ENCODE data around the gene SUMO3. TPM values are rescaled to one million over a fixed set of nuclear protein-coding genes. Genes with fewer than 3 reads are reported as not detected.

The SUMO3 gene
- total RNA-seq, 1 experiment from 2014 or later: 41.4 TPM

DNA sequence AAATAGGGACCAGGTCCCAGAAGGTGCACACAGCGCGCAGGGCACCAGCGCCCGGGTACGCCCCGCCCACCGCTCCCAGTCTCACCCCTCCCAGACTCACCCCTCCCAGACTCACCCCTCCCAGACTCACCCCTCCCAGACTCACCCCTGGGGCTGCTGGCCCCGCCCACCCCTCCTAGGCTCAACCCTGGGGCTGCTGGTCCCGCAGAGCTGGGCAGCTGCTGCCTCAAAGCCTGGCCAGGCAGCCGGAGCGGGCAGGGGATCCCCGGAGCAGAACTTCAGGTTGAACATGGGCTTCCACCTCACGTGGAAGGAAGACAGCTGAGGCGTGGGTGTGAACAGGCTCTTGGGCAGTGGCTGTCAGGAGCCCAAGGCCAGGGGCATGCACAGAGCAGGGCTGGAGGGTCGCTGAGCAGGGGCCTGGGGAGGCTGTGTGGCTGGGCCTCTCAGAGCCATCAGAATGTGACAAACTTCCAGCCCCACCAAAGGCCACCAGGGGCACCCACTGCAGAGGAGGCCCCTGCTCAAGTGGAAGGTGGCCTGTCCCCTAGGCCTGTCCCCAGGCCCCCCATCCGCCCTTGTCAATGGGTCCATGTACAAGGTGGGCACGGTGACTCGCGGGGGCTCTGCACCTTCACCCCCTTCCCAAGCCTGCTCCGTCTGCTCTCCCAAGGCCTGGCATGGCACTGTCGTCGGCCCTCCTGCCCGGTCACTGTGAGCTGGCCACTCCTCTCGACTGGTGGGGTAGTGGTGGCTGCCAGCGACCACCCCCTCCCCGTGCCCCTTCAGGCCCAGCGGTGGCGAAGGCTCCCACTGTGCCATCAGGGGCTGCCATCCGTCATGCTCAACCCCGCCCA is 20.4 kb upstream of the SUMO3 start:
- no TSS peak for BruUV-seq (replicated peaks)
- no peaks in the 10 kb centered on the region for H3K27me3 ChIP-seq (ENCODE audit: control insufficient read depth, insufficient read depth, low read length)
- H3K36me3 ChIP-seq (ENCODE audit: control insufficient read depth, insufficient read depth, low read length): no peaks in the 10 kb centered on the region
- ChIA-PET POLR2A (no interaction called here), CTCF (no interaction called here)
- H3K4me3 ChIP-seq (ENCODE audit: low read depth in 2 of 2, low read length in 2 of 2): no peak overlapping the region
- no peaks in the 10 kb centered on the region for H3K9me3 ChIP-seq (ENCODE audit: control insufficient read depth, insufficient read depth, low read depth, low read length)
- H3K4me1 ChIP-seq (ENCODE audit: control insufficient read depth, insufficient read depth, low read length): peaks cover 5% of the 10 kb centered on the region; the same call in 1 of the 2 replicates
- H3K27ac ChIP-seq (ENCODE audit: low read length): no peak overlapping the region
- ATAC-seq (peak; percentile 42; the same call in 1 of the 2 replicates), DNase-seq (ENCODE audit: low read depth, low spot score) (no peak)
- intact Hi-C loops (cut with micrococcal nuclease; ENCODE audit: unreplicated experiment): no loop called here
- in situ Hi-C loops (cut with HindIII; ENCODE audit: low pct_unique_long_range_greater_than_20kb, low sequenced_read_pairs): no loop called here
- TF ChIP-seq TCF7L2 (IDR thresholded peaks at IDR 0.05; ENCODE audit: low read depth, low read length): no peak
- TF ChIP-seq, protein P1, sequence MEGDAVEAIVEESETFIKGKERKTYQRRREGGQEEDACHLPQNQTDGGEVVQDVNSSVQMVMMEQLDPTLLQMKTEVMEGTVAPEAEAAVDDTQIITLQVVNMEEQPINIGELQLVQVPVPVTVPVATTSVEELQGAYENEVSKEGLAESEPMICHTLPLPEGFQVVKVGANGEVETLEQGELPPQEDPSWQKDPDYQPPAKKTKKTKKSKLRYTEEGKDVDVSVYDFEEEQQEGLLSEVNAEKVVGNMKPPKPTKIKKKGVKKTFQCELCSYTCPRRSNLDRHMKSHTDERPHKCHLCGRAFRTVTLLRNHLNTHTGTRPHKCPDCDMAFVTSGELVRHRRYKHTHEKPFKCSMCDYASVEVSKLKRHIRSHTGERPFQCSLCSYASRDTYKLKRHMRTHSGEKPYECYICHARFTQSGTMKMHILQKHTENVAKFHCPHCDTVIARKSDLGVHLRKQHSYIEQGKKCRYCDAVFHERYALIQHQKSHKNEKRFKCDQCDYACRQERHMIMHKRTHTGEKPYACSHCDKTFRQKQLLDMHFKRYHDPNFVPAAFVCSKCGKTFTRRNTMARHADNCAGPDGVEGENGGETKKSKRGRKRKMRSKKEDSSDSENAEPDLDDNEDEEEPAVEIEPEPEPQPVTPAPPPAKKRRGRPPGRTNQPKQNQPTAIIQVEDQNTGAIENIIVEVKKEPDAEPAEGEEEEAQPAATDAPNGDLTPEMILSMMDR (IDR thresholded peaks at IDR 0.05): no peak
- no peak for TF ChIP-seq POLR2AphosphoS5 (IDR thresholded peaks at IDR 0.05; ENCODE audit: low read depth, low read length)
- TF ChIP-seq, protein P2, sequence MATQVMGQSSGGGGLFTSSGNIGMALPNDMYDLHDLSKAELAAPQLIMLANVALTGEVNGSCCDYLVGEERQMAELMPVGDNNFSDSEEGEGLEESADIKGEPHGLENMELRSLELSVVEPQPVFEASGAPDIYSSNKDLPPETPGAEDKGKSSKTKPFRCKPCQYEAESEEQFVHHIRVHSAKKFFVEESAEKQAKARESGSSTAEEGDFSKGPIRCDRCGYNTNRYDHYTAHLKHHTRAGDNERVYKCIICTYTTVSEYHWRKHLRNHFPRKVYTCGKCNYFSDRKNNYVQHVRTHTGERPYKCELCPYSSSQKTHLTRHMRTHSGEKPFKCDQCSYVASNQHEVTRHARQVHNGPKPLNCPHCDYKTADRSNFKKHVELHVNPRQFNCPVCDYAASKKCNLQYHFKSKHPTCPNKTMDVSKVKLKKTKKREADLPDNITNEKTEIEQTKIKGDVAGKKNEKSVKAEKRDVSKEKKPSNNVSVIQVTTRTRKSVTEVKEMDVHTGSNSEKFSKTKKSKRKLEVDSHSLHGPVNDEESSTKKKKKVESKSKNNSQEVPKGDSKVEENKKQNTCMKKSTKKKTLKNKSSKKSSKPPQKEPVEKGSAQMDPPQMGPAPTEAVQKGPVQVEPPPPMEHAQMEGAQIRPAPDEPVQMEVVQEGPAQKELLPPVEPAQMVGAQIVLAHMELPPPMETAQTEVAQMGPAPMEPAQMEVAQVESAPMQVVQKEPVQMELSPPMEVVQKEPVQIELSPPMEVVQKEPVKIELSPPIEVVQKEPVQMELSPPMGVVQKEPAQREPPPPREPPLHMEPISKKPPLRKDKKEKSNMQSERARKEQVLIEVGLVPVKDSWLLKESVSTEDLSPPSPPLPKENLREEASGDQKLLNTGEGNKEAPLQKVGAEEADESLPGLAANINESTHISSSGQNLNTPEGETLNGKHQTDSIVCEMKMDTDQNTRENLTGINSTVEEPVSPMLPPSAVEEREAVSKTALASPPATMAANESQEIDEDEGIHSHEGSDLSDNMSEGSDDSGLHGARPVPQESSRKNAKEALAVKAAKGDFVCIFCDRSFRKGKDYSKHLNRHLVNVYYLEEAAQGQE (IDR thresholded peaks at IDR 0.05; ENCODE audit: insufficient read depth in 1 of 2, low read depth in 2 of 2, low read length in 1 of 2): no peak
- TF ChIP-seq SIN3A (IDR thresholded peaks at IDR 0.05; ENCODE audit: borderline replicate concordance, insufficient read depth, low read depth, low read length): no peak

GRCh38 chr21:44837537-44837936 is 19.7 kb upstream of the SUMO3 start:
- Histone ChIP-seq H3K36me3 (ENCODE audit: control insufficient read depth, insufficient read depth, low read length) (no peaks in the 10 kb centered on the region), H3K9me3 (ENCODE audit: control insufficient read depth, insufficient read depth, low read depth, low read length) (no peaks in the 10 kb centered on the region), H3K27ac (ENCODE audit: low read length) (no peak overlapping the region), H3K4me3 (ENCODE audit: low read depth in 2 of 2, low read length in 2 of 2) (no peak overlapping the region), H3K4me1 (ENCODE audit: control insufficient read depth, insufficient read depth, low read length) (peaks cover 5% of the 10 kb centered on the region; the same call in 1 of the 2 replicates), H3K27me3 (ENCODE audit: control insufficient read depth, insufficient read depth, low read length) (no peaks in the 10 kb centered on the region)
- ChIA-PET POLR2A (no interaction called here), CTCF (no interaction called here)
- intact Hi-C loops (cut with micrococcal nuclease; ENCODE audit: unreplicated experiment) (no loop called here), in situ Hi-C loops (cut with HindIII; ENCODE audit: low pct_unique_long_range_greater_than_20kb, low sequenced_read_pairs) (no loop called here)
- no TSS peak for BruUV-seq (replicated peaks)
- DNase-seq (ENCODE audit: low read depth, low spot score) (no peak), ATAC-seq (peak; percentile 18; the same call in 1 of the 2 replicates)
- TF ChIP-seq, protein P2 (IDR thresholded peaks at IDR 0.05; ENCODE audit: insufficient read depth in 1 of 2, low read depth in 2 of 2, low read length in 1 of 2): no peak
- TF ChIP-seq TCF7L2 (IDR thresholded peaks at IDR 0.05; ENCODE audit: low read depth, low read length) (no peak), SIN3A (IDR thresholded peaks at IDR 0.05; ENCODE audit: borderline replicate concordance, insufficient read depth, low read depth, low read length) (no peak), POLR2AphosphoS5 (IDR thresholded peaks at IDR 0.05; ENCODE audit: low read depth, low read length) (no peak)
- TF ChIP-seq, protein P1 (IDR thresholded peaks at IDR 0.05): no peak

All from Panc1 (cell line).